HCT116 (cell line): Measurements from ENCODE around the gene GOLGA6L7. TPM values are rescaled to one million over a fixed set of nuclear protein-coding genes. Genes with fewer than 3 reads are reported as not detected.

Experiments used
- ATAC-seq: fragments of 200-7000 bp; cut with Tn5 transposase; 2 replicates; pipeline ENCODE4 v1.9.1; 2020; ENCODE audit warnings: mild to moderate bottlenecking, moderate library complexity
- BruUV-seq: library from RNA; stranded (reverse); fragments of 400-500 nt; replicated peaks from 2 replicates; lab custom pipeline; 2021; lab: Mats Ljungman, UMichigan
- CTCF ChIA-PET: fragments of 300-600 bp; sonication (Branson Sonifier 250); formaldehyde crosslinking; loops from one replicate; lab custom pipeline; 2021; ENCODE audit warnings: antibody characterized with exemption; lab: Charles Lee
- POLR2A ChIA-PET: fragments of 300-600, 350-600 bp; sonication (Branson Sonifier 250); formaldehyde crosslinking; loops from one replicate; lab custom pipeline; 2021; ENCODE audit warnings: antibody characterized with exemption; lab: Charles Lee
- RAD21 ChIA-PET, 2 experiments: fragments of 300-600 bp; sonication (Branson Sonifier 250); formaldehyde crosslinking; loops; one replicate each; lab custom pipeline; 2023; ENCODE audit warnings: low total read pairs in 2 of 2; ENCODE audit not compliant: uncharacterized antibody in 2 of 2, unreplicated experiment in 2 of 2, low non-redundant PET in 1 of 2; lab: Charles Lee
- DNase-seq: peaks from one replicate; pipeline ENCODE4 v3.0.0-alpha.2; 2010; ENCODE audit warnings: low read depth, low spot score
- H2AFZ ChIP-seq: fragments of 200-600 bp; shearing (Covaris generic), sonication (generic); 2 replicates; pipeline ENCODE4 v1.6.1; 2017; ENCODE audit warnings: low read depth, mixed run types, mixed read lengths, antibody characterized with exemption, low read length; ENCODE audit not compliant: poor library complexity, severe bottlenecking
- H3K27ac ChIP-seq: 2 replicates; pipeline ENCODE4 v1.5.1; 2012; ENCODE audit warnings: low read depth, low read length
- H3K27me3 ChIP-seq: fragments of 200-600 bp; sonication (generic); 2 replicates; pipeline ENCODE4 v1.6.1; 2016; ENCODE audit warnings: mixed run types, low read length, mixed read lengths; ENCODE audit not compliant: insufficient read depth
- H3K36me3 ChIP-seq, 2 experiments: fragments of 200-500 bp in 1 of 2; fragments of 200-600 bp in 1 of 2; sonication (Bioruptor generic) in 1 of 2; sonication (generic) in 1 of 2; 2 replicates each; pipeline versions ENCODE4 v1.5.1 to v1.6.1; 2014 to 2016; ENCODE audit warnings: low read length in 2 of 2, inconsistent platforms in 1 of 2, mixed read lengths in 1 of 2, mixed run types in 1 of 2; ENCODE audit not compliant: insufficient read depth in 2 of 2, control insufficient read depth in 1 of 2
- H3K4me1 ChIP-seq, 2 experiments: fragments of 200-600 bp in 1 of 2; sonication (generic) in 1 of 2; 2 replicates each; pipeline versions ENCODE4 v1.5.1 to v1.6.1; 2012 to 2017; ENCODE audit warnings: low read length in 2 of 2, inconsistent platforms in 1 of 2, mild to moderate bottlenecking in 1 of 2, mixed read lengths in 1 of 2, mixed run types in 1 of 2, moderate library complexity in 1 of 2; ENCODE audit not compliant: insufficient read depth in 2 of 2, control insufficient read depth in 1 of 2
- H3K4me2 ChIP-seq: fragments of 200-600 bp; sonication (generic); 2 replicates; pipeline ENCODE4 v1.6.1; 2017; ENCODE audit warnings: mixed run types, low read length, mixed read lengths
- H3K4me3 ChIP-seq, 2 experiments: fragments of 200-600 bp in 1 of 2; sonication (generic) in 1 of 2; replicated peaks in 1 of 2; 2 replicates each; pipeline ENCODE4 v1.5.1; 2011 to 2016; ENCODE audit warnings: low read length in 2 of 2, control low read depth in 1 of 2, low read depth in 1 of 2, mild to moderate bottlenecking in 1 of 2, mixed read lengths in 1 of 2, mixed run types in 1 of 2
- H3K79me2 ChIP-seq: fragments of 200-600 bp; sonication (generic); 2 replicates; pipeline ENCODE4 v1.6.1; 2017; ENCODE audit warnings: mild to moderate bottlenecking, mixed run types, low read length, moderate library complexity, mixed read lengths; ENCODE audit not compliant: insufficient read depth
- H3K9ac ChIP-seq: fragments of 200-600 bp; sonication (generic); 2 replicates; pipeline ENCODE4 v1.6.1; 2016; ENCODE audit warnings: low read length, mixed read lengths
- H3K9me2 ChIP-seq: fragments of 200-600 bp; sonication (generic), shearing (Covaris generic); 2 replicates; pipeline ENCODE4 v1.6.1; 2017; ENCODE audit warnings: mixed run types, mild to moderate bottlenecking, moderate library complexity; ENCODE audit not compliant: insufficient read depth
- H3K9me3 ChIP-seq, 2 experiments: fragments of 200-500 bp in 1 of 2; fragments of 200-600 bp in 1 of 2; sonication (Bioruptor generic) in 1 of 2; sonication (generic) in 1 of 2; 2 replicates each; pipeline ENCODE4 v1.6.1; 2014 to 2017; ENCODE audit warnings: low read length in 2 of 2, mixed read lengths in 2 of 2, inconsistent platforms in 1 of 2, low read depth in 1 of 2, mild to moderate bottlenecking in 1 of 2, mixed run types in 1 of 2, moderate library complexity in 1 of 2; ENCODE audit not compliant: control insufficient read depth in 1 of 2, insufficient read depth in 1 of 2
- H4K20me1 ChIP-seq: fragments of 200-600 bp; sonication (generic), shearing (Covaris generic); 2 replicates; pipeline ENCODE4 v1.6.1; 2017; ENCODE audit warnings: mixed run types, mild to moderate bottlenecking, moderate library complexity; ENCODE audit not compliant: insufficient read depth
- CBX3 ChIP-seq: IDR thresholded peaks from 2 replicates; pipeline ENCODE4 v1.6.1; 2012; ENCODE audit warnings: low read depth
- CEBPB ChIP-seq: IDR thresholded peaks from 2 replicates; pipeline ENCODE4 v1.6.1; 2012; ENCODE audit warnings: low read depth
- EGR1 ChIP-seq: IDR thresholded peaks from 2 replicates; pipeline ENCODE4 v1.6.1; 2012; ENCODE audit warnings: low read depth
- ELF1 ChIP-seq: IDR thresholded peaks from 2 replicates; pipeline ENCODE4 v1.6.1; 2012; ENCODE audit warnings: low read depth, borderline replicate concordance
- EZH2phosphoT487 ChIP-seq: fragments of 200-600 bp; IDR thresholded peaks from 2 replicates; pipeline ENCODE4 v1.6.1; 2018; ENCODE audit warnings: antibody characterized with exemption, borderline replicate concordance
- FOSL1 ChIP-seq: IDR thresholded peaks from 2 replicates; pipeline ENCODE4 v1.6.1; 2012; ENCODE audit warnings: low read depth
- JUND ChIP-seq: IDR thresholded peaks from 2 replicates; pipeline ENCODE4 v1.6.1; 2012
- POLR2A ChIP-seq: IDR thresholded peaks from 2 replicates; pipeline ENCODE4 v1.7.0; 2011; ENCODE audit warnings: borderline replicate concordance; ENCODE audit not compliant: insufficient read depth, insufficient read length; ENCODE audit errors: extremely low read depth
- POLR2AphosphoS5 ChIP-seq: IDR thresholded peaks from 2 replicates; pipeline ENCODE4 v1.6.1; 2011; ENCODE audit warnings: mild to moderate bottlenecking, low read depth, low read length, moderate library complexity
- RAD21 ChIP-seq: IDR thresholded peaks from 2 replicates; pipeline ENCODE4 v1.6.1; 2012; ENCODE audit warnings: low read depth, mild to moderate bottlenecking
- SIN3A ChIP-seq: IDR thresholded peaks from 2 replicates; pipeline ENCODE4 v1.6.1; 2012; ENCODE audit warnings: low read depth
- SP1 ChIP-seq: IDR thresholded peaks from 2 replicates; pipeline ENCODE4 v1.6.1; 2012; ENCODE audit warnings: low read depth
- SRF ChIP-seq: IDR thresholded peaks from 2 replicates; pipeline ENCODE4 v1.6.1; 2012; ENCODE audit warnings: low read depth
- YY1 ChIP-seq: IDR thresholded peaks from 2 replicates; pipeline ENCODE4 v1.6.1; 2011; ENCODE audit warnings: low read length, low read depth, moderate library complexity, mild to moderate bottlenecking; ENCODE audit not compliant: insufficient replicate concordance; ENCODE audit errors: extremely low read depth
- ZNF274 ChIP-seq: fragments of 200-500 bp; sonication (Bioruptor generic); IDR thresholded peaks from 2 replicates; pipeline ENCODE4 v1.6.1; 2014; ENCODE audit warnings: mild to moderate bottlenecking, low read depth, low read length, inconsistent platforms
- intact Hi-C: fragments of 100-400 bp; cut with micrococcal nuclease; formaldehyde crosslinking; loops from 2 replicates; pipeline ENCODE4 v1.10.0; 2022
- total RNA-seq: library from RNA; stranded (reverse); gene quantifications from one replicate; pipeline ENCODE4 v1.2.1, GENCODE V29; 2021; ENCODE audit not compliant: unreplicated experiment
- TF ChIP-seq, protein P1 (sequence below), 3 experiments: fragments of 200-600 bp in 1 of 3; sonication (generic) in 1 of 3; IDR thresholded peaks in 2 of 3; conservative IDR thresholded peaks in 1 of 3; 2 replicates each; pipeline ENCODE4 v1.5.1; 2012 to 2017; ENCODE audit warnings: low read depth in 2 of 3, low read length in 2 of 3, antibody characterized with exemption in 1 of 3, borderline replicate concordance in 1 of 3, control low read depth in 1 of 3, mild to moderate bottlenecking in 1 of 3, mixed read lengths in 1 of 3, mixed run types in 1 of 3, moderate library complexity in 1 of 3; ENCODE audit not compliant: insufficient read depth in 1 of 3
- TF ChIP-seq, protein P2 (sequence below): IDR thresholded peaks from 2 replicates; pipeline ENCODE4 v1.6.1; 2012; ENCODE audit warnings: low read depth
- TF ChIP-seq, protein P3 (sequence below): IDR thresholded peaks from 2 replicates; pipeline ENCODE4 v1.6.1; 2011; ENCODE audit warnings: mild to moderate bottlenecking, low read length, moderate library complexity; ENCODE audit not compliant: insufficient replicate concordance; ENCODE audit errors: extremely low read depth

The GOLGA6L7 gene
- total RNA-seq, 1 experiment from 2014 or later: not detected

DNA sequence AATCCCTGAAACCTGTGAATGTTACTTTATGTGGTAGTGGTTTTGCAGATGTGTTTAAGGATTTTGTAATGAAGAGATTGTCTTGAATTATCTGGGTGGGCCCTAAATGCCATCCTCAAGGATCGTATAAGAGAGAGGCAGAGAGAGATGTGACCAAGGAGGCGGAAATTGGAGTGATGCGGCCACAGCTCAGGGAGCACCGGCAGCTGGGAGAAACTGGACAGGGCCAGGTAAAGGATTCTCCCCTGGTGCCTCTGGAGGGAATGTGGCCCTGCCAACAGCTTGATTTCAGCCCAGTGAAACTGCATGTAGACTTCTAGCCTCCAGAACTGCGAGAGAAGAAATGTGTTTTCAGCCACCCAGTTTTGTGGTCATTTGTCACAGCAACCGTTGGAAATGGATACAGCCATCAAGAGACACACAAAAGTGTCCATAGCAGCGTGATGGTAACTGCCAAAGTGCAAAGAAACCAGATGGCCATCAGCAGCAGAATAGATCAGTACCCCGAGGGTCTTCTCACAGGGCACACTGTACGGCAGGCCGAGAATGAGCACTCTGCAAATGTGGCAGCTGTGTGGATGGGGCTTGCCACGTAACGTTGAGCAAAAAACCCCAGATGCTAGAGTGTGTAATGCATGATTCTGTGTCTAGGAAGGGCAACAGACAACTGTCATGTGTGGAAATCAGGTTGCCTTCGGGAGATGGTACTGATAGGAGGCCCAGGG is 49.6 kb upstream of the GOLGA6L7 start (continued):
- TF ChIP-seq, protein P1, sequence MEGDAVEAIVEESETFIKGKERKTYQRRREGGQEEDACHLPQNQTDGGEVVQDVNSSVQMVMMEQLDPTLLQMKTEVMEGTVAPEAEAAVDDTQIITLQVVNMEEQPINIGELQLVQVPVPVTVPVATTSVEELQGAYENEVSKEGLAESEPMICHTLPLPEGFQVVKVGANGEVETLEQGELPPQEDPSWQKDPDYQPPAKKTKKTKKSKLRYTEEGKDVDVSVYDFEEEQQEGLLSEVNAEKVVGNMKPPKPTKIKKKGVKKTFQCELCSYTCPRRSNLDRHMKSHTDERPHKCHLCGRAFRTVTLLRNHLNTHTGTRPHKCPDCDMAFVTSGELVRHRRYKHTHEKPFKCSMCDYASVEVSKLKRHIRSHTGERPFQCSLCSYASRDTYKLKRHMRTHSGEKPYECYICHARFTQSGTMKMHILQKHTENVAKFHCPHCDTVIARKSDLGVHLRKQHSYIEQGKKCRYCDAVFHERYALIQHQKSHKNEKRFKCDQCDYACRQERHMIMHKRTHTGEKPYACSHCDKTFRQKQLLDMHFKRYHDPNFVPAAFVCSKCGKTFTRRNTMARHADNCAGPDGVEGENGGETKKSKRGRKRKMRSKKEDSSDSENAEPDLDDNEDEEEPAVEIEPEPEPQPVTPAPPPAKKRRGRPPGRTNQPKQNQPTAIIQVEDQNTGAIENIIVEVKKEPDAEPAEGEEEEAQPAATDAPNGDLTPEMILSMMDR (IDR thresholded peaks at IDR 0.05 in 2 of 3, conservative IDR thresholded peaks at IDR 0.05 in 1 of 3; ENCODE audit: borderline replicate concordance in 1 of 3, insufficient read depth in 1 of 3, low read depth in 2 of 3, low read length in 2 of 3): no peak
- TF ChIP-seq SRF (no peak), EZH2phosphoT487 (no peak), ZNF274 (no peak)

DNA sequence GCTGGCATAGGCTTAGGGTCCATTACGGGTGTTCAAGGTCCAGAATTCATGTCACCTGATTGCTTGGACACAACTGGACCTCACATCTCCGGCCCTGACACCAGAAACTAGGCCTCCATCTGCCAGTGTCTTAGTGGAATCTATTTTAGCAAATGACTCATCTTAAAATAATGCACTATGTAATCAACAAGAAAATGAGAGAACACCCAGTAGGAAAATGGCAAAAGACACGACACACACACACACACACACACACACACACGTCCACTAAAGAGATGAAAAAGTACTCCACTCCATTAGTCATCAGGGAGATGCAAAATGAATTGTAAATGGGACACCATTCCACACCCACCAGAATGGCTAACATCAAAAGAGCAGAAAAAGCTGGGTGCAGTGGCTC is 48.5 kb upstream of the GOLGA6L7 start:
- intact Hi-C loops: no loop called here
- Histone ChIP-seq H3K4me1 (peaks cover 2 to 7% of the 10 kb centered on the region in 2 experiments; a peak in 3 of 4 replicates), H4K20me1 (no peaks in the 10 kb centered on the region), H3K9ac (no peak overlapping the region), H3K4me2 (no peak overlapping the region), H3K36me3 (no peaks in the 10 kb centered on the region), H3K27me3 (no peaks in the 10 kb centered on the region), H3K27ac (no peak overlapping the region), H2AFZ (no peak overlapping the region), H3K9me2 (no peaks in the 10 kb centered on the region), H3K9me3 (no peaks in the 10 kb centered on the region), H3K4me3 (no peak overlapping the region), H3K79me2 (no peaks in the 10 kb centered on the region)
- ChIA-PET POLR2A (interaction anchor here (0.7 kb wide), 1 partner anchor 21 kb away, joined by 3 read pairs; no protein-coding TSS in a partner anchor), RAD21 (no interaction called here), CTCF (no interaction called here)
- BruUV-seq: no TSS peak
- no peak for TF ChIP-seq SP1
- no peak for TF ChIP-seq EGR1
- TF ChIP-seq CEBPB: no peak
- TF ChIP-seq SIN3A: no peak
- TF ChIP-seq ELF1: no peak
- TF ChIP-seq, protein P2, sequence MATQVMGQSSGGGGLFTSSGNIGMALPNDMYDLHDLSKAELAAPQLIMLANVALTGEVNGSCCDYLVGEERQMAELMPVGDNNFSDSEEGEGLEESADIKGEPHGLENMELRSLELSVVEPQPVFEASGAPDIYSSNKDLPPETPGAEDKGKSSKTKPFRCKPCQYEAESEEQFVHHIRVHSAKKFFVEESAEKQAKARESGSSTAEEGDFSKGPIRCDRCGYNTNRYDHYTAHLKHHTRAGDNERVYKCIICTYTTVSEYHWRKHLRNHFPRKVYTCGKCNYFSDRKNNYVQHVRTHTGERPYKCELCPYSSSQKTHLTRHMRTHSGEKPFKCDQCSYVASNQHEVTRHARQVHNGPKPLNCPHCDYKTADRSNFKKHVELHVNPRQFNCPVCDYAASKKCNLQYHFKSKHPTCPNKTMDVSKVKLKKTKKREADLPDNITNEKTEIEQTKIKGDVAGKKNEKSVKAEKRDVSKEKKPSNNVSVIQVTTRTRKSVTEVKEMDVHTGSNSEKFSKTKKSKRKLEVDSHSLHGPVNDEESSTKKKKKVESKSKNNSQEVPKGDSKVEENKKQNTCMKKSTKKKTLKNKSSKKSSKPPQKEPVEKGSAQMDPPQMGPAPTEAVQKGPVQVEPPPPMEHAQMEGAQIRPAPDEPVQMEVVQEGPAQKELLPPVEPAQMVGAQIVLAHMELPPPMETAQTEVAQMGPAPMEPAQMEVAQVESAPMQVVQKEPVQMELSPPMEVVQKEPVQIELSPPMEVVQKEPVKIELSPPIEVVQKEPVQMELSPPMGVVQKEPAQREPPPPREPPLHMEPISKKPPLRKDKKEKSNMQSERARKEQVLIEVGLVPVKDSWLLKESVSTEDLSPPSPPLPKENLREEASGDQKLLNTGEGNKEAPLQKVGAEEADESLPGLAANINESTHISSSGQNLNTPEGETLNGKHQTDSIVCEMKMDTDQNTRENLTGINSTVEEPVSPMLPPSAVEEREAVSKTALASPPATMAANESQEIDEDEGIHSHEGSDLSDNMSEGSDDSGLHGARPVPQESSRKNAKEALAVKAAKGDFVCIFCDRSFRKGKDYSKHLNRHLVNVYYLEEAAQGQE: no peak
- no peak for TF ChIP-seq JUND
- no peak for TF ChIP-seq CBX3
- no peak for TF ChIP-seq RAD21
- no peak for TF ChIP-seq YY1
- TF ChIP-seq, protein P3, sequence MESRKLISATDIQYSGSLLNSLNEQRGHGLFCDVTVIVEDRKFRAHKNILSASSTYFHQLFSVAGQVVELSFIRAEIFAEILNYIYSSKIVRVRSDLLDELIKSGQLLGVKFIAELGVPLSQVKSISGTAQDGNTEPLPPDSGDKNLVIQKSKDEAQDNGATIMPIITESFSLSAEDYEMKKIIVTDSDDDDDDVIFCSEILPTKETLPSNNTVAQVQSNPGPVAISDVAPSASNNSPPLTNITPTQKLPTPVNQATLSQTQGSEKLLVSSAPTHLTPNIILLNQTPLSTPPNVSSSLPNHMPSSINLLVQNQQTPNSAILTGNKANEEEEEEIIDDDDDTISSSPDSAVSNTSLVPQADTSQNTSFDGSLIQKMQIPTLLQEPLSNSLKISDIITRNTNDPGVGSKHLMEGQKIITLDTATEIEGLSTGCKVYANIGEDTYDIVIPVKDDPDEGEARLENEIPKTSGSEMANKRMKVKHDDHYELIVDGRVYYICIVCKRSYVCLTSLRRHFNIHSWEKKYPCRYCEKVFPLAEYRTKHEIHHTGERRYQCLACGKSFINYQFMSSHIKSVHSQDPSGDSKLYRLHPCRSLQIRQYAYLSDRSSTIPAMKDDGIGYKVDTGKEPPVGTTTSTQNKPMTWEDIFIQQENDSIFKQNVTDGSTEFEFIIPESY: no peak
- TF ChIP-seq POLR2A: no peak
- no peak for TF ChIP-seq POLR2AphosphoS5
- no peak for TF ChIP-seq FOSL1
- DNase-seq: no peak
- no peak for ATAC-seq
